Mesothelial cell of epicardium (in vitro differentiated cells): Measurements from ENCODE around the gene SLC22A23. TPM values are rescaled to one million over a fixed set of nuclear protein-coding genes. Genes with fewer than 3 reads are reported as not detected.

Experiments
- DNase-seq, 2 experiments: peaks; one replicate each; pipeline ENCODE4 v3.0.0; 2021; ENCODE audit warnings: low spot score in 2 of 2; ENCODE audit not compliant: unreplicated experiment in 2 of 2
- H3K27ac Mint-ChIP-seq: 2 replicates; pipeline ENCODE4 v1.8.0; 2021; ENCODE audit warnings: mixed read lengths
- H3K27me3 Mint-ChIP-seq: 2 replicates; pipeline ENCODE4 v1.8.0; 2021; ENCODE audit warnings: low read depth, mixed read lengths
- H3K36me3 Mint-ChIP-seq: 2 replicates; pipeline ENCODE4 v1.8.0; 2021; ENCODE audit warnings: mixed read lengths
- H3K4me1 Mint-ChIP-seq: 2 replicates; pipeline ENCODE4 v1.8.0; 2021; ENCODE audit warnings: mixed read lengths
- H3K4me3 Mint-ChIP-seq: 2 replicates; pipeline ENCODE4 v1.8.0; 2021; ENCODE audit warnings: mild to moderate bottlenecking, moderate library complexity, mixed read lengths
- H3K9me3 Mint-ChIP-seq: 2 replicates; pipeline ENCODE4 v1.8.0; 2021; ENCODE audit warnings: mixed read lengths
- total RNA-seq: library from RNA; stranded (reverse); gene quantifications from 3 replicates; pipeline ENCODE4 v1.2.1, GENCODE V29; 2021
- TF ChIP-seq, protein P1 (sequence below): fragments of 200-600 bp; sonication (generic); IDR thresholded peaks from one replicate; pipeline ENCODE4 v1.5.0; 2021; ENCODE audit warnings: antibody characterized with exemption; ENCODE audit not compliant: unreplicated experiment

Gene SLC22A23
- total RNA-seq, 1 donor from 2014 or later, result 25.0 TPM

DNA sequence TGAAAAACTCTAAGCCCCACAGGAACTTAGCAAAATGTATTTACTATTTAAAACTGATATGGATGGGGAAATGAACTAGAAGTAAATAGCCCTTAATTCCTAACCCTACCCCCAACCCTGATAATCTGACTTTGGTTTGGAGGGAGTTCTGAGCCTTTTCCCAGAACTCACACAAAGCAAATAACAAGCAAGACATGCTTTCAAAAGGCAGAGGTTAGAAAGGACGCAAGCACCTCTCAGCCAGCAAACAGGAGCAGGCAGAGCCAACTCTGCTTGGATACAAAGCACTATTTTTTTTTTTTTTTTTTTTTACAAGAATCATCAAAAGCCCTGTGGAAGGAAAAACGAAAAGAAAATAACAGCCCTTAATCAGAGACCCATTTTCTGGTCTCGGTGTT, 58.7 kb downstream of the SLC22A23 start:
- H3K4me1 Mint-ChIP-seq, result peaks cover 12% of the 10 kb centered on the region
- TF ChIP-seq, protein P1, sequence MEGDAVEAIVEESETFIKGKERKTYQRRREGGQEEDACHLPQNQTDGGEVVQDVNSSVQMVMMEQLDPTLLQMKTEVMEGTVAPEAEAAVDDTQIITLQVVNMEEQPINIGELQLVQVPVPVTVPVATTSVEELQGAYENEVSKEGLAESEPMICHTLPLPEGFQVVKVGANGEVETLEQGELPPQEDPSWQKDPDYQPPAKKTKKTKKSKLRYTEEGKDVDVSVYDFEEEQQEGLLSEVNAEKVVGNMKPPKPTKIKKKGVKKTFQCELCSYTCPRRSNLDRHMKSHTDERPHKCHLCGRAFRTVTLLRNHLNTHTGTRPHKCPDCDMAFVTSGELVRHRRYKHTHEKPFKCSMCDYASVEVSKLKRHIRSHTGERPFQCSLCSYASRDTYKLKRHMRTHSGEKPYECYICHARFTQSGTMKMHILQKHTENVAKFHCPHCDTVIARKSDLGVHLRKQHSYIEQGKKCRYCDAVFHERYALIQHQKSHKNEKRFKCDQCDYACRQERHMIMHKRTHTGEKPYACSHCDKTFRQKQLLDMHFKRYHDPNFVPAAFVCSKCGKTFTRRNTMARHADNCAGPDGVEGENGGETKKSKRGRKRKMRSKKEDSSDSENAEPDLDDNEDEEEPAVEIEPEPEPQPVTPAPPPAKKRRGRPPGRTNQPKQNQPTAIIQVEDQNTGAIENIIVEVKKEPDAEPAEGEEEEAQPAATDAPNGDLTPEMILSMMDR, result no peak
- no peaks in the 10 kb centered on the region for H3K36me3 Mint-ChIP-seq
- no peak overlapping the region for H3K27ac Mint-ChIP-seq
- H3K4me3 Mint-ChIP-seq, result no peak overlapping the region
- H3K9me3 Mint-ChIP-seq, result no peaks in the 10 kb centered on the region
- no peak for DNase-seq
- H3K27me3 Mint-ChIP-seq, result no peaks in the 10 kb centered on the region

DNA sequence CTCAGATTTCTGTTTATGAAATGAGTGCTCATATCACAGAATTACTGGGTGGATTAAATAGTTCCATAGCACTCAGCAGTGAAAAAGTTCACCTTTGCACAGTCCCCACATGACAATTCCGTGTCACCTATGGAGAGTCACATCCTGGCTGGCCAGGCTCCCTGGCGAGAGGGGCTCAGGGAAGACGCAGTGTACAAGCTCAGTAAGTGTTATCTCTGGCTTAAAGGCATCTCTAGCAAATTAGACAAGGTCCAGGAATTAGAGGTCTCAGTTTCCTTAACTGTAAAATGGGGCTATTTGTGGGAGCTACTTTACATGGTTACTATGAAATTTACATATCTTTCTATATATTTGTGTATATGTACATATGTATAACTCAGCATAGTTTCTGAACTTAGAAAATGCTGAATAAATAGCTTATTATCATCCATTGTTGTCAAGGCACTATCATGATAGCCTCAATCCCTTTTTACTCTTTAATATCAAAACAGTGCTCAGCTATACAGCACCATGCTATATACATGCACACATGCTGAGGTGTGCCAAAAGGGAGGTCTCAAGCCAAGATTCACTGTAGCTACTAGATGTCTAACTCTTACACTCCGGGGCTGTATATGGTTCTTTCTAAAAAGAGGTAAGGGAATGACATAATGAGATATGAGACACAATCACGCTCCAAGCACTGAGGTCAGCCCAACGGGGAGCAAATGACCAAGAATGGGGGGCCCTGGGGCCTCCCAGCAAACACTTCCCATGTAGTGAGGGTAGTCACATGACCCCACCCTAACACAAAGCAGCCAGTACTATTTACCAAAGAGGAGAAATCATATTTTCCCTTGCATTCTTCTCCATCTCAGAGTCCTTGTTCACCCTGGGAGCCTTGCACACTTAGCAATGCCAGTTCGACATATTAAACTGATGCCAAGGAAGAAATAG, 59.4 kb downstream of the SLC22A23 start:
- no peaks in the 10 kb centered on the region for H3K27me3 Mint-ChIP-seq
- H3K27ac Mint-ChIP-seq, result no peak overlapping the region
- H3K9me3 Mint-ChIP-seq, result no peaks in the 10 kb centered on the region
- H3K4me1 Mint-ChIP-seq, result peaks cover 5% of the 10 kb centered on the region
- DNase-seq, result no peak
- H3K4me3 Mint-ChIP-seq, result no peak overlapping the region
- H3K36me3 Mint-ChIP-seq, result no peaks in the 10 kb centered on the region
- TF ChIP-seq, protein P1, result no peak

DNA sequence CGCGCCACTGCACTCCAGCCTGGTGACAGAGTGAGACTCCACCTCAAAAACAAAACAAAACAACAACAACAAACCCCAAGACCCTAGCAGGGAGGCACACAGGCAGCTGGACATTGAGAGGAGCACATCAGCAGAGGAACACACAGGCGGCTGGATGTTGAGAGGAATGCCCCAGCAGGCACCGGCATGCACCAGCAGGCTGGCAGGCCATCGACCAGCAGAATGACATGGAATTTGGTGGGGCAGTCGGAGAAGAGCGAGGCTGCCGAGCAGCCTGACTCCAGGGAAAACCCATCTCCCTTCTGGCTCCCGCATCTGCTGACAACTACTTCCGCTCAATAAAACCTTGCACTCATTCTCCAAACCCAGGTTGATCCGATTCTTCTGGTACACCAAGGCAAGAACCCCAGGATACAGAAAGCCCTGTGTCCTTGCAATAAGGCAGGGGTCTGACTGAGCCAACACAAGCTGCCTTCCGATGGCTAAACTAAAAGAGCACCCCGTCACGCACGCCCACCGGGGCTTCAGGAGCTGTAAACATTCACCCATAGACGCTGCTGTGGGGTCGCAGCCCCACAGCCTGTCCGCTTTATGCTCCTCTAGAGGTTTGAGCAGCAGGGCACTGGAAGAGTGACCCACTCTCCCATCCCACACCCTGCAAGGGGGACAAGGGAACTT, 60.2 kb downstream of the SLC22A23 start:
- Mint-ChIP-seq H3K4me3 (no peak overlapping the region), H3K9me3 (no peaks in the 10 kb centered on the region), H3K27ac (no peak overlapping the region), H3K27me3 (no peaks in the 10 kb centered on the region), H3K4me1 (peaks cover 4% of the 10 kb centered on the region), H3K36me3 (no peaks in the 10 kb centered on the region)
- TF ChIP-seq, protein P1, result no peak
- no peak for DNase-seq

DNA sequence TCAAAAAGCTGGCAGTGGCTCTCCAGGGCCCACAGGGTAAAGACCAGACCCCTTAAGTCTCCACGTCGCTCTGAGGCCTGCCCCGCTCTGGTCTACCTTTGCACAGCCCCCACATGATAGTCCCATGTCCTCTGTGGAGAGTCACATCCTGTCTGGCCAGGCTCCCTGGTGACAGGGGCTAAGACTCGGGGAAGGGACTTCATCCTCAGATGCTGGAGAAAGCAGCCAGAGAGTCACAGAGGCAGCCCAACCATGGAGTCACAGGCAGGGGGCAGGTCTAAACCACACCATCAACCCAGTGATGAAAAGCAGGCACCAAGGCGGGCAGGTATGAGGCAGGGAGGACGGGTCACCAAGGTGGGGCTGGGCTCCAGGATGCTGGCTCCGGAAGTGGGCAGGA, 62.2 kb downstream of the SLC22A23 start:
- DNase-seq, result no peak
- Mint-ChIP-seq H3K4me3 (no peak overlapping the region), H3K36me3 (no peaks in the 10 kb centered on the region), H3K4me1 (peaks cover 4% of the 10 kb centered on the region), H3K27ac (no peak overlapping the region), H3K9me3 (no peaks in the 10 kb centered on the region), H3K27me3 (no peaks in the 10 kb centered on the region)
- TF ChIP-seq, protein P1, result no peak

DNA sequence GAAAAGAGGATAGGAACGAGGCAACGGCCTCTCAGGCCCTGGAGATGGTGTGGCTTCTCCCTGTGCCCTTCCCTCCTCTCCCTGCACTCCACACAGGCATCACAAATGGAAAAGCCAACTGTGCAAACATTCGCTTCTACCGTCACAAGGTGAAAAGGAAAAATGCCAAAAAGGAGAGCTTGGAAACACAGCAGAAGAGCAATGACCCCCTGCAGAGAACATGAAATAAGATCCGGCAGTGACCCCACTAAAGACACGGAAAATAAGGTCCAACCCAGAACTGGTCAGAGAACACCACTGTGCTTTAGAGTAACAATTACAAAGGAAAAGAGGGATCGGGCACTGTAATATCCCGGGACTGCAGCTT, 63.0 kb downstream of the SLC22A23 start:
- Mint-ChIP-seq H3K4me3 (no peak overlapping the region), H3K4me1 (peaks cover 4% of the 10 kb centered on the region), H3K9me3 (no peaks in the 10 kb centered on the region), H3K27ac (no peak overlapping the region), H3K36me3 (no peaks in the 10 kb centered on the region), H3K27me3 (no peaks in the 10 kb centered on the region)
- no peak for DNase-seq
- TF ChIP-seq, protein P1, result no peak
